Stimulated activated CD4-positive, alpha-beta T cell treated with anti-CD3 and anti-CD28 coated beads, TNF-alpha, amount 100 ng/mL, for 48 hours (primary cell): ENCODE results near the gene LIPG.
"Not testable (repeated sequence)": the region's sequence is repeated elsewhere in the genome, so short reads cannot be mapped to it uniquely, and the experiment has no call there.

Source experiments
- DNase-seq, 3 donors: peaks; one replicate each; pipeline ENCODE4 v3.0.0-alpha.2; 2020; ENCODE audit warnings: low read depth in 3 of 3

The LIPG gene

DNA sequence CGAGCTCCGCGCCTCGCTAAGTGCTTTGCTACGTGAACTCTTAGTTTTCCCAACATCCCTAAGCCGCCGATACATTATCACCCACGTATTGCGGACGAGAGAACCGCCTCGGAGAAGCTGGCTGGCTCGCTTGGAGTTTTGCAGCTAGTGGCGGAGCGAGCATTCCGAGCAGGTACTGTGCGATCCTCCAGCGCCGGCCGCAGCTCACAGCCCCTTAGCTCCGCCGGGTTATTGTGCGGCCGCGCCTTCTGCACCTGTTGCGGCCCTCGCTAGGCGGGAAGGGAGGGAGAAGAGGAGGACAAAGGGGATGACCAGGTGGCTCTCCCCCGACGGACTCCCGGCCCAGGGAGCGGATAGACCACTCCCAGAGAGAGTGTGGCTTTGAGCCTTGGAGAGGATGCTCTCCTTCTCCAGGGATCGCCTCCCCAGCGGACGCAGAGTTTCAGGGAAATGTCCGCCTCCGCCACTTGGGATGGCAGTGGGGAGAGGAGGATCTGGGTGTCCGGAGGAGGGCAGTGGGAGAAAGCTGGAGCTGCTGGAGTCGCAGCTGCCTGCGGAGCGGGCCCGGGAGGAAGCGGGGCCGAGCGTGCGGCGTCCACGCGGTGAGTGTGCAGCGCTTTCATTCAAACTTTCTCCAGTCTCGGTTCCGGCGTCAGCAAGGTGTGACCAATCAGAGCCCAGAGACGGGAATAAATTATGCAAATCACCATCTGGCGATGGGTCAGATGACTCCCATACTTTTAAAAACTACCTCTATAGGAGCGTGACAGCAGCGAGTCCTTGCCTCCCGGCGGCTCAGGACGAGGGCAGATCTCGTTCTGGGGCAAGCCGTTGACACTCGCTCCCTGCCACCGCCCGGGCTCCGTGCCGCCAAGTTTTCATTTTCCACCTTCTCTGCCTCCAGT is at the start of gene LIPG:
TSS of gene LIPG (plus strand) at position 769 of the 905 bp plus-strand sequence. CDS start 252 bp downstream, outside the sequence.
- DNase-seq: peak; percentile 16 to 51 (median 31)

DNA sequence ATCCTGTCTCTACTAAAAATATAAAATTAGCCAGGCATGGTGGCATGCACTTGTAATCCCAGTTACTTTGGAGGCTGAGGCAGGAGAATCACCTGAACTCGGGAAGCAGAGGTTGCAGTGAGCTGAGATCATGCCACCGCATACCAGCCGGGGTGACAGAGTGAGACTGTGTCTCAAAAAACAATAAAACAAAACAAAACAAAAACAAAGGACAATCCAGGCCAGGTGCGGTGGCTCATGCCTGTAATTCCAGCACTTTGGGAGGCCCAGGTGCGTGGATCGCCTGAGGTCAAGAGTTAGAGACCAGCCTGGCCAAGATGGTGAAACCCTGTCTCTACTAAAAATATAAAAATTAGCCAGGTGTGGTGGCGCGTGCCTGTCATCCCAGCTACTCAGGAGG is 49.0 kb upstream of the LIPG start:
- not testable (repeated sequence) for DNase-seq

DNA sequence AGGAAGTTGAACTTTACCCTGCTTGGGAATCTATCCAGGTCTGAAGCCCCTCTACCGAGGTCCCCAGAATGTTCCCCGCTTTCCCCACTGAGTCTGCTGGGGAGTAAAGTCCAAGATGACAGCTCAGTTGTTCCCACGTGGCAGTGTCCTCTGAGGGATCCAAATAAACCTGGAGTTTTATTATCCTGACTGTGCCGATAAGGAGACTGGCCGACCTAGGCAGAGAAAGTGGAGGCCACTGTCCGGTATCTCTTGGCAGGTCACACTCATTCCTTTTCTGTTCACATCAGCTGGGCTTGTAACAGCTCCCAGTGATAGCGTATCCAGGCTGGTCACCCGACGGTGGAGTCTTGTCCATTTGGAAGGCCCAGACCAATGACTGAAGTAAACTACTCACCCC is 47.3 kb upstream of the LIPG start:
- DNase-seq: no peak

DNA sequence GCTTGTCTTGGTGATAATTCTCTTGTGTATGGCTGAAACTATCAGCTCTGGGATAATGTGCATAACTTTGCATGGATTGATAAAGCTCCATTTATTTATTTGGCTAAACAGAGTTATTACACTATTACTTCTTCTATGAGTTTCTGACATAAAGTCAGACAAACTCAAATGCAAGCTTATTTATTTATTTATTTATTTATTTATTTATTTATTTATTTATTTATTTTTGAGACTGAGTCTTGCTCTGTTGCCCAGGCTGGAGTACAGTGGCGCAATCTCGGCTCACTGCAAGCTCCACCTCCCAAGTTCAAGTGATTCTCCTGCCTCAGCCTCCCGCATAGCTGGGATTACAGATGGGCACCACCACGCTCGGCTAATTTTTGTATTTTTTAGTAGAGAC is 46.9 kb upstream of the LIPG start:
- DNase-seq: not testable (repeated sequence)

DNA sequence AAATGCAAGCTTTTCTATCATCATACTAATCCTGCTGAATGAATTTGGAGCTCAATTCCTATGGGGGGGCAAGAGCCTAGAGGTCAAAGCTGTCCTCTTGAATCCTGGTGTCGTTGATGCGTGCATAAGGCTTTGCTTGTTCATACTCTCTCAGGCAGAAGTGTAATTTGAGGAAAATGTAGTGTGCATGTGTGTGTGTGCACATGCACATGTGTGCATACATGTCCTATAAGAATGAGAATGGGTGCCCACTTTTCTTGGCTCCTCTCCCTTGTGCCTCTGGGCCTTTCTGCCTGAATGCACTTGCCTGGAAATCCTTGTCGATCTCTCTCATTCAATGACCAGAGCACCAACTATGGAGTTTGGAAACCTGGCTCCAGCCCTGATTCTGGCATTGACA is 46.3 kb upstream of the LIPG start:
- DNase-seq: no peak

DNA sequence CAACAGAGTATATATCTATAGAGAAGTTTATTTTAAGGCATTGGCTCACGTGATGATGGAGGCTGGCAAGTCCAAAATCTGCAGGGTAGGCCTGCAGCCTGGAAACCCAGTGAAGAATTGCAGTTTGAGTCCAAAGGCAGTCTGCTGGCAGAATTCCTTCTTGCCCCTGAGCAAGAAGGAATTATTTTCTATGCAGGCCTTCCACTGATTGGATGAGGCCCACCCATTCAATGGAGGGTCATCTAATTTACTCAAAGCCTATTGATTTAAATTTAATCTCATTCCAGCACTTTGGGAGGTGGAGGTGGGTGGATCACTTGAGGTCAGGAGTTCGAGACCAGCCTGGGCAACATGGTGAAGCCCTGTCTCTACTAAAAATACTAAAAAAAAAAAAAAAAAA is 44.4 kb upstream of the LIPG start:
- no peak for DNase-seq

DNA sequence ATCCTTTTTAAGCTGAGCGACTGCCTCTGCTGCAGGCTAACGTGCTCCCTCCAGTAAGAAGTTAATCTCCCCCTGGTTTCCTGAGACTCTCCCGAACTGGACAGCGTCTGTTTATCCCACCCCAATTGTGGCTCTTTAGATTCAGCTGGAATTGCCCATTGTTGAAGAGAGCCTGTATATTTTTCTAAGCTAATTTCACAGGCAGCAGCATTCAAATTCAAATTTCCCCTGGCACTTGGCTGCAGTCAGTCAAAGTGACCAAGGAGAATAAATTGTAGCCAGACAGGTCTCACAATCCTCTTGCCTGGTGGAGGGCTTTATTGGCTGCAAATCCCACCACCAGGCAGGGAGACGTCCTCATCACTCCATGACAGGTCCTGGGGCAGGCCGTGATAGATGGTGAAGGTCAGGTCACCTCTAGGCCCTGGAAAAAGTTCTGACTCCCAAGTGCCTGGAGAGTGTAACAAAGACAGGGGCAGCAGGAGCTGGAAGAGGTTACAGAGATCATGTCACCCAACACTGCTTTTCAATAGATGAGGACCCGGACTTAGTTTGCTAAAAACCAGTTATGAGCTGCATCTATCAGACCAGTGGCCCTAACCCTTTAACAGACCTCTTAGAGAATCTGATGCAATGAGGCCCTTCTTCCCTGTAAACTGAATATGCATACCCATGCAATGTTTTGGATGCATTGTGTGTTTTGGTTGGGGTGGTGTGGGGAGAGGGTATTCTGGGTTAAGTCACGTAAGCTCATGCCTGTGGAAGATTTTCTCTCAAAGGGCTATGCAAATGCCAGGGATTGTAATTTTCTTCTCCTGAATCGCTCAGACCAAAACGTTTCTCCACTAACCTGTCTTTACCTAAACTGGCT is 42.5 kb upstream of the LIPG start:
- DNase-seq: no peak

DNA sequence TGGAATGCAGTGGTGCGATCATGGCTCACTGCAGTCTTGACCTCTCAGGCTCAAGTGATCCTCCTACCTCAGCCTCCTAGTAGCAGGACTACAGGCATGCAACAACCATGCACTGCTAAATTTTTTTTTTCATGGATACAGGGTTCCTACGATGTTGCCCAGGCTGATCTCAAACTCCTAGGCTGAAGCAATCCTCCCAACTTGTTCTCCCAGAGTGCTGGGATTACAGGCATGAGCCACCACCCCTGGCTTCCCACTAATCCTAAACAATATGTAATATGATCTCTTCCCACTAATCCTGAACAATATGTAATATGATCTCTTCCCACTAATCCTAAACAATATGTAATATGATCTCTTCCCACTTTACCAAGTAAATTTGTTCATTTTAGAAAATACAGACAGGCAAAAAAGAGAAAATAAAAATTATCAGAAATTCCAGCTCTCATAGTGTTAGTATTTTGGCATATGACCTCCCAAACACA is 41.2 kb upstream of the LIPG start:
- DNase-seq: no peak

DNA sequence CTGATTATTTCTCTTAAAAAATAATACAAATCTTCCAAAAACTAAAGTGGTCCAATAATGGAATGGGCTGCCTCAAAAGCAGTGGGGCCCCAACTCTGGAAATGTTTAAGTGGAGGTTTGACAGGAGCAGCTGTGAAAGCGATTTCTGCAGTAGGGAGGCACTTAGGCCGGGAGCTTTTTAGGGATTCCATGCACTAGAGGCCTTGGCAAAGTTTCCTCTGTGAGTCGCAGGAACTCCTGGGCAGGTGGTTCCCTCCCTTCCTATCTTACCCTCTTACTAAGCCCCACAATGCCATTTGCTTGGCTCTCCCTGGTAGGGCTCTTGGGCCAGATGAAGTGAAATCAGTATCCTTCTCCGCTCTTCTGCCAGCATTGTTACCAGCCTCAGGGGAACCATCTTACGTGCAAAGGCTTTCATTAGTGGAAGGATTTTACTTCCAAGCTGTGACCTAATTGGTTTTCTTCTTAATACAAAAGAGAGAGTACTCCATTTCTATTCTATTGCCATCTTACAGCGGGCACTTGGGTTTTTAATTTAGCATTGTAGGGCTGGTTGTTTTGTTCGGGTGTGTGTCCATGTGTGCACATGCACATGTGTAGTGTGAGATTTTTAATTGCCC is 40.5 kb upstream of the LIPG start:
- no peak for DNase-seq

DNA sequence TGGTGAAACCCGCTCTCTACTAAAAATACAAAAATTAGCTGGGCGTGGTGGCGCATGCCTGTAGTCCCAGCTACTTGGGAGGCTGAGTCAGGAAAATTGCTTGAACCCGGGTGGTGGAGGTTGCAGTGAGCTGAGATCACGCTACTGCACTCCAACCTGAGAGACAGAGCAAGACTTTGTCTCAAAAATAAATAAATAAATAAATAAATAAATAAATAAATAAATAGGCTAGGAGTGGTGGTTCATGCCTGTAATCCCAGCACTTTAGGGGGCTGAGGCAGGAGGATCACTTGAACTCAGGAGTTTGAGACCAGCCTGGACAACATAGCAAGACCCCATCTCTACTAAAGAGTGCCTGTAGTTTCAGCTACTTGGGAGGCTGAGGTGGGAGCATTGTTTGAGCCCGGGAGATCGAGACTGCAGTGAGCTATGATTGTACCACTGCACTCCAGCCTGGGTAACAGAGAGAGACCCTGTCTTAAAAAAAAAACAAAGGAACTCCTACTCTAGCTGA is 38.2 kb upstream of the LIPG start:
- not testable (repeated sequence) for DNase-seq

DNA sequence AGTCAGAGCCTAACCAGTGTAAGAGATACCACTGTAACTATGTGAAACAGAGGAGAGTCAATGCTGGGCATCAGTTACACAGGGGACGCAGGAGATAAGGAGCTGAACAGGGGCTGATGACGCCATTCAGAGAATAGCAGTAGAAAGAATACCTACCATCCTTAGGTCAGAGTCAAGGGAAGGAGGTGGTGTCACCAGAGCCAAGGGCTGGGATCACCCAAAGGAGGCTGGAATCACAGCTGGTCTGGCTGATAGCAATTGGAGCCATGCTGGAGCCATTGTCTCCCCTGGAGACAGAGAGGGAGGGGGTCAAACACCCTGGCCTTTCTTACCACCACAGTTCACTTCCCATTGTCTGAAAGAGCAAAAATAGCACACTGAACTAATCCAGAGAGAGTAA is 37.5 kb upstream of the LIPG start:
- DNase-seq: no peak

DNA sequence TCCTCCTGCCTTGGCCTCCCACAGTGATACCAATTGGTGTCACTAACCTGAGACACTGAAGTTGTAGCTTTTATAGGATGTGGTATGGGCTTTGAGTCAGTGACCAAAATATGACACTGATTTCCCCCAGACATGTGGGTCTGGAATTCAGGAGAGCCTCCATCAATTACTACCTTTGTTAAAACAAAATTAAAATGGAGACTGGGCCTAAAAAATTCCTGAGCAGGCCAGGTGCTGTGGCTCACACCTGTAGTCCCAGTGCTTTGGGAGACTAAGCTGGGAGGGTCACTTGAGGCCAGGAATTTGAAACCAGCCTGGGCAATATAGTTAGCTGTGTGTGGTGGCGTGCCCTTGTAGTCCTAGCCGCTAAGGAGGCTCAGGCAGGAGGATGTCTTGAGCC is 36.9 kb upstream of the LIPG start:
- DNase-seq: no peak

DNA sequence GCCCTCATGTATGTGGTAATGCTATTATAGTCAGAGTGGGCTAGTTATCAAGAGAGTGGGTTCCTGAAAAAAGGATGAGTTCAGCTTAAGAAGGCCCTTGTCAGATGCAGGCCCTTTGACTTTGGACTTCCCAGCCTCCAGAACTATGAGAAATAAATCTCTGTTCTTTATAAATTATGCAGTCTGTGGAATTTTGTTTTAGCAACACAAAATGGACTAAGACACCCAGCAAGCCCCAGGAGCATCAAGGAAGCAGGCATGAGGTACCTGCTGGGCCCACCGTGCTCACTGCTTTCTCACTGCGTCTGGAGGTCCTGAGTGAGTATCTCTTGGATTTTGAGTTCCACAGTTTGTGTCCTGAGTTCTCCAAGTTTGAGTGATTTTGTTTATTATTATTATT is 35.9 kb upstream of the LIPG start:
- DNase-seq: no peak

DNA sequence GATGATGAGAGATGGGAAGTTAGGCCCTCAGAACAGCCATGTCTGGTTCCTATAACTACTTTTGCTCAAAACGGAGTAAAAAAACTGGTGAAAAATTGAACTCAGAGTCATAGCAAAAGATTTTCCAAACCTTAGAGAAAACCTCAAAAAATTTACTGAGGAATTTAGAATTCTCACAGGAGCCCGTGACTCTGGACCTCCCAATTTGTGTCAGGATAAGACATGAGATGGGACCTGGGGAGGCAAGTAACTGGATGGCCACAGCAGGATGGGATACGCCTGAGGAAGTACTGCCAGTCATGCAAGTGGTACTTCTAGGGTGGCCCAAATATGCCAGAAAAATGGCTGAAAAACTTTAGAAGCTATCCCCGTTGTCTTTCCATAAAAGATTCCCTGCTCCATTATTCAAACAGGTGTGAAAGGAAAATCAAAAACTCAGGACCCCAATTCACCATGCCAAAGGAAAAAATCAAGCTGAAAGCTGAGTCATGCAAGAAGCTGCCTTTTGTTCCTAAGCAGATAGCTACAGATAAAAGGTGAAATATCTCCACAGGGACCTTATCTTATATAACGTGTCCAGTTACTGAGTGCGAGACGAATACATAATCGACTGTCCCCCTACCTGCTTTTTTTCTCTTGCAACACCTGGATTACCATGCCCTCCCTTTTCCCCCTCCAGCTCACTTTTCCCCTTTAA is 34.1 kb upstream of the LIPG start:
- no peak for DNase-seq

DNA sequence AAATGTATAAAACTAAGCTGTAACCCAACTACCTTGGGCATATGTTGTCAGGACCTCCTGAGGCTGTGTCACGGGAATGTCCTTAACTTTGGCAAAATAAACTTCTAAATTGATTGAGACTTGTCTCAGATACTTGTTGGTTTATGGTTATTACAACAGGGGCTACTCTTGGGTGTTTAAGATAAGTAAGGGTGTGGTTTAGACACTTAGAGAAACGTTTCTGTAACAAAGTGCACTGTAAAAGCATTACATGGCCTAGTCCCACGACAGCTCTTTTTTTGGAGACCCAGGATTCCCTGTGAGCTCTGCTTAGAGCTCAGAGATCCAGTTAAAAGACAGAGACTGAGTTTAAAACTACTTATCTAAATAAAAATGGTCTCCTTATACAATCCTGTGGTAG is 32.3 kb upstream of the LIPG start:
- DNase-seq: no peak

DNA sequence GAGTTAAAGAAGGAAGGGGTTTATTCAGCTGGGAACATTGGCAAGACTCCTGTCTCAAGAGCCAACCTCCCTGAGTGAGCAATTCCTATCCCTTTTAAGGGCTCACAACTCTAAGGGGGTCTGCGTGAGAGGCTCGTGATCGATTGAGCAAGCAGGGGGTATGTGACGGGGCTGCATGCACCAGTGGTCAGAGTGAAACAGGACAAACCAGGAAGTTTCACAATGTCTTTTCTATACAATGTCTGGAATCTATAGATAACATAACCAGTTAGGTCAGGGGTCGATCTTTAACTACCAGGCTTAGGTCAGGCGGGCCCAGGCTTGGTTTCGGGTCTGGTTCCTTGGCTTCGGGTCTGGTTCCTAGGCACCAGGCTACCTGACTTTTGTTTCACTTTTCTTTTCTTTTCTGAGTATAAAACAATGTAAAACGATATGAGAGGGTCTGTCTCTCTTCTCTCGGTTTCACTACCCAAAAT is 30.1 kb upstream of the LIPG start:
- DNase-seq: no peak

DNA sequence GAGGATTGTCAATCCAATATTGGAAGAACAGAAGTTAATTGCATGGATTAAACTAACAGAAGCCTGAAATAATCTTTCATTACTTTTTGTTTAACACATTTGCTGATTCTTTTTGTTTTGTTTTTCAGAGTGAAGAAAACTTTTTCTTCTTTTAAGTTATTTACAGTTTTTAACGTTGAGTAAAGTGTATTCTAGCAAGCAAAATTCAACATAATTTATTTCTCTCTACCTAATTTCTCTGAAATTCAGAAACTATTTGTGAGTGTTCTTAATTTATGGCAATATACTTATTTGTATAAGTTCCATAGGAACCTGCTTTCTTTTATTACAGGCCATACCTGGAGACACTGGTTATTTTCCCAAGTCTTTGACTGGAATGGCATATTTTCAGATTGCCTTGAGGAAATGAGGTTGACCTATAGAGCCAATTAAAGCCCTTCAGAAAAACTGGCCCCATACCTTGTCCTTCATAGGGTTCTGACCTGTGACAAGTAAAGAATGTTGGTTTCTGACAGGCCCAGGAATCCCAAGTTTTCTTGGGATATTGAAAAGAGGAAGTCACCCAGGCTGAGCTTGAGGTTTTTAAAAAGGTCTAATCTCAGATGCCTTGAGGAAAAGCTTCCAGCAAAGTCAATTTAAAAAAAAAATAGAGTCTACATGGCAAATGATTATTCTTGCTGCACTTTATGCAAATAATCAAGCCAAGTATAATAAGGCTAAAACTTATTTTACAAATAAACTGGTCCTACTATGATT is 26.8 kb upstream of the LIPG start:
- DNase-seq: no peak

DNA sequence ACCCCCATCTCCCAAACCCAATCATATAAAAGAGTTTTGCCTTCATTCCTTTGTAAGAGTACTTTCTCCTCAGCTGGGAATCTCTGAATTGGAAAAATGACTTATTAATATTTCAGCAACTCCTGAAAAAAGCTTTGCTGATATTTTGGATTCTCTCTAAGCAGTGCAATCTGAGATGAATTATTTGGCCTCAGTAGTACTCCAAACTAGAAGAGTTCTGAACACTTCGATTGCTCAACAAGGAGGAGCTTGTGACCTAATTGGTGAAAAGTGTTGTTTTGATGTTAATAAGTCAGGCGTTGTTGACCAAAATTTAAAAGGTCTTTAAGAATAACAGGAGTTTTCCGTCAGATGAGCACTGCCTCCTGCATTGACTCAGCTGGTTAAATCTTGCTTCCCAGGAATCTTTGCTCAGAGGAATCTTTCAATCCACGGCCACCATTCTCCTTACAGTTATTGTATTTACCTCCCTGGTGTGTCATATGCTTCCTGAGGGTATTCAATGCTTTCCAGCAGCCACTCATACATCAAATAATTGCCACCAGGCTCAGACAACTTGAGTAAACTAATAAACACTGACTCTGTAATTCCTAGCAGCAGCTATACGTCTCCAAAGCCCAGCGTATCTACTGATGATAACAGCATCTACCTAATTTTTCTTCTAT is 24.5 kb upstream of the LIPG start:
- no peak for DNase-seq

DNA sequence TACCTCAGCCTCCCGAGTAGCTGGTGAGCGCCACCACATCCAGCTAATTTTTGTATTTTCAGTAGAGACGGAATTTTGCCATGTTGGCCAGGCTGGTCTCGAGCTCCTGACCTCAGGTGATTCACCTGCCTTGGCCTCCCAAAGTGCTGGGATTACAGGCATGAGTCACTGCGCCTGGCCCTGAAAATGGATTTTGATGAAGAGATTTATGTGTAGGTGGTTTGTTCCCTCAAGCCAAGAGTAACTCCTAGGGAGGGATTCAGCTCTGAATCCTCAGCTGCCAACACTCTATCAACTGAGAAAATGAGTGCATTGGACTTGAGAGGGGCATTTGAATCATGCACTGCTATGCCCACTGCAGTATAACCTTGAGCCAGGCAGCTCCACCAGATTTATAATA is 17.5 kb upstream of the LIPG start:
- no peak for DNase-seq

DNA sequence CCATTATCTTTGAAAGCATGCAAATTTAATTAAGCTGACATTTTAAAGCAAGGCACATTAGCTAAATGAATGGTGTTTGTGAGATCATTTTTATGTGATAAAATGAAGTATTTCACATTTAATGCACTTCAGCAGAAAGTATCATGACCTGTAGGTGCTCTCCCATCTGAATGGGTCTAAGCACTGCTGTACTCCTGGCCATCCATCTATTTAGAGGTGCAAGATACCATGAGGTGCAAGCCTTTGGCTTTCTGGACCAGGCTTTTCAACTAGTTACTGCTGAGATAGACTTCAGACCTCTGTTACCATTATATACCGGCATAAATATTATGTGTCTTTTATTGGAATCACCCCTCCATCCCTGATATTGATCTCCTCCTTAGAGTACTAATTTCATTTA is 15.6 kb upstream of the LIPG start:
- no peak for DNase-seq
